Dendritic cell treated with granulocyte-macrophage colony-stimulating factor and Interleukin-4, amounts not matched to agents 40 ng/mL and 50 ng/mL, for 4 days (primary cell): ENCODE measurements around the gene NPHP4.

ENCODE experiments used
- H3K27ac Mint-ChIP-seq: one replicate; pipeline ENCODE4 v1.8.0; 2022; ENCODE audit warnings: mild to moderate bottlenecking, mixed read lengths
- H3K27me3 Mint-ChIP-seq: one replicate; pipeline ENCODE4 v1.8.0; 2022; ENCODE audit warnings: mild to moderate bottlenecking, mixed read lengths
- H3K36me3 Mint-ChIP-seq: one replicate; pipeline ENCODE4 v1.8.0; 2022; ENCODE audit warnings: low read depth, mixed read lengths
- H3K4me1 Mint-ChIP-seq: one replicate; pipeline ENCODE4 v1.8.0; 2022; ENCODE audit warnings: low read depth, mixed read lengths
- H3K4me3 Mint-ChIP-seq: one replicate; pipeline ENCODE4 v1.8.0; 2022; ENCODE audit warnings: mild to moderate bottlenecking, moderate library complexity, mixed read lengths
- H3K9me3 Mint-ChIP-seq: one replicate; pipeline ENCODE4 v1.8.0; 2022; ENCODE audit warnings: mixed read lengths
- intact Hi-C: fragments of 100-400 bp; cut with micrococcal nuclease; formaldehyde crosslinking; loops from one replicate; pipeline ENCODE4 v1.15.0; 2022

NPHP4 gene

GRCh38 chr1:5994713-5995621 lies 2.7 kb upstream of the NPHP4 start:
- peaks cover 37% of the 10 kb centered on the region for H3K4me1 Mint-ChIP-seq

GRCh38 chr1:5993556-5994491 lies 1.6 kb upstream of the NPHP4 start:
- Mint-ChIP-seq H3K27me3 (peaks cover 1% of the 10 kb centered on the region), H3K4me3 (peak overlapping the region; percentile 72), H3K36me3 (peaks cover 17% of the 10 kb centered on the region), H3K4me1 (peaks cover 37% of the 10 kb centered on the region), H3K27ac (peak overlapping the region; percentile 90), H3K9me3 (no peaks in the 10 kb centered on the region)
- intact Hi-C loops = loop anchor here (2.0 kb wide), 1 partner anchor 35 kb away; no protein-coding TSS in a partner anchor

More at GRCh38 chr1:5994713-5995621, 2.7 kb upstream of the NPHP4 start:
- Mint-ChIP-seq H3K9me3 (no peaks in the 10 kb centered on the region), H3K27me3 (peaks cover 1% of the 10 kb centered on the region), H3K27ac (peak overlapping the region; percentile 90), H3K36me3 (peaks cover 21% of the 10 kb centered on the region), H3K4me3 (peak overlapping the region; percentile 68)
- intact Hi-C loops = no loop called here

- H3K27me3 Mint-ChIP-seq = peaks cover 1% of the 10 kb centered on the region
- H3K4me1 Mint-ChIP-seq = peaks cover 37% of the 10 kb centered on the region
- H3K36me3 Mint-ChIP-seq = peaks cover 17% of the 10 kb centered on the region
- H3K27ac Mint-ChIP-seq = peak overlapping the region; percentile 90
- intact Hi-C loops = loop anchor here (2.0 kb wide), 1 partner anchor 36 kb away; no protein-coding TSS in a partner anchor
- no peaks in the 10 kb centered on the region for H3K9me3 Mint-ChIP-seq
- peak overlapping the region; percentile 72 for H3K4me3 Mint-ChIP-seq
These were observed 760 bp upstream of the NPHP4 start for GRCh38 chr1:5992814-5993555.

GRCh38 chr1:5991381-5992025 lies 722 bp downstream of the NPHP4 start:
- Mint-ChIP-seq H3K36me3 (peaks cover 16% of the 10 kb centered on the region), H3K4me3 (peak overlapping the region; percentile 72), H3K27ac (peak overlapping the region; percentile 90), H3K9me3 (no peaks in the 10 kb centered on the region), H3K4me1 (peaks cover 37% of the 10 kb centered on the region), H3K27me3 (peaks cover 1% of the 10 kb centered on the region)
- intact Hi-C loops = loop anchor here (2.0 kb wide), 1 partner anchor 37 kb away; no protein-coding TSS in a partner anchor

- Mint-ChIP-seq H3K27me3 (peaks cover 1% of the 10 kb centered on the region), H3K4me1 (peaks cover 37% of the 10 kb centered on the region), H3K9me3 (no peaks in the 10 kb centered on the region), H3K36me3 (peaks cover 10% of the 10 kb centered on the region), H3K4me3 (peak overlapping the region; percentile 72), H3K27ac (peak overlapping the region; percentile 90)
- intact Hi-C loops = no loop called here
These were observed 1.3 kb downstream of the NPHP4 start for GRCh38 chr1:5990913-5991312.

- no peak overlapping the region for H3K4me3 Mint-ChIP-seq
- no peak overlapping the region for H3K27ac Mint-ChIP-seq
- H3K36me3 Mint-ChIP-seq = peaks cover 16% of the 10 kb centered on the region
- H3K27me3 Mint-ChIP-seq = peaks cover 1% of the 10 kb centered on the region
- intact Hi-C loops = no loop called here
- peaks cover 30% of the 10 kb centered on the region for H3K4me1 Mint-ChIP-seq
- no peaks in the 10 kb centered on the region for H3K9me3 Mint-ChIP-seq
These were observed 2.4 kb downstream of the NPHP4 start for GRCh38 chr1:5989731-5990271.

- intact Hi-C loops = no loop called here
- Mint-ChIP-seq H3K4me1 (peaks cover 25% of the 10 kb centered on the region), H3K27me3 (peaks cover 1% of the 10 kb centered on the region), H3K36me3 (peaks cover 22% of the 10 kb centered on the region), H3K9me3 (no peaks in the 10 kb centered on the region), H3K27ac (no peak overlapping the region), H3K4me3 (no peak overlapping the region)
These were observed 3.0 kb downstream of the NPHP4 start for GRCh38 chr1:5989286-5989605.

GRCh38 chr1:5988596-5989285 lies 3.5 kb downstream of the NPHP4 start:
- intact Hi-C loops = no loop called here
- Mint-ChIP-seq H3K4me3 (no peak overlapping the region), H3K9me3 (no peaks in the 10 kb centered on the region), H3K27me3 (peaks cover 1% of the 10 kb centered on the region), H3K4me1 (peaks cover 20% of the 10 kb centered on the region), H3K27ac (no peak overlapping the region), H3K36me3 (peaks cover 27% of the 10 kb centered on the region)

GRCh38 chr1:5986018-5986417 lies 6.2 kb downstream of the NPHP4 start:
- H3K27me3 Mint-ChIP-seq = no peaks in the 10 kb centered on the region
- H3K4me1 Mint-ChIP-seq = peaks cover 7% of the 10 kb centered on the region
- intact Hi-C loops = no loop called here
- no peak overlapping the region for H3K4me3 Mint-ChIP-seq
- H3K9me3 Mint-ChIP-seq = no peaks in the 10 kb centered on the region
- no peak overlapping the region for H3K27ac Mint-ChIP-seq
- peaks cover 24% of the 10 kb centered on the region for H3K36me3 Mint-ChIP-seq

GRCh38 chr1:5985250-5985649 lies 7.0 kb downstream of the NPHP4 start:
- H3K9me3 Mint-ChIP-seq = no peaks in the 10 kb centered on the region
- H3K4me1 Mint-ChIP-seq = peaks cover 10% of the 10 kb centered on the region
- no peak overlapping the region for H3K27ac Mint-ChIP-seq
- H3K36me3 Mint-ChIP-seq = peaks cover 24% of the 10 kb centered on the region
- intact Hi-C loops = no loop called here
- no peak overlapping the region for H3K4me3 Mint-ChIP-seq
- no peaks in the 10 kb centered on the region for H3K27me3 Mint-ChIP-seq

GRCh38 chr1:5983361-5984103 lies 8.7 kb downstream of the NPHP4 start:
- Mint-ChIP-seq H3K4me3 (no peak overlapping the region), H3K27ac (no peak overlapping the region), H3K9me3 (no peaks in the 10 kb centered on the region), H3K27me3 (no peaks in the 10 kb centered on the region), H3K4me1 (peaks cover 22% of the 10 kb centered on the region), H3K36me3 (peaks cover 31% of the 10 kb centered on the region)
- intact Hi-C loops = no loop called here

- Mint-ChIP-seq H3K36me3 (peaks cover 36% of the 10 kb centered on the region), H3K27ac (no peak overlapping the region), H3K4me3 (no peak overlapping the region), H3K4me1 (peaks cover 22% of the 10 kb centered on the region), H3K9me3 (no peaks in the 10 kb centered on the region), H3K27me3 (no peaks in the 10 kb centered on the region)
- intact Hi-C loops = no loop called here
These were observed 9.4 kb downstream of the NPHP4 start for GRCh38 chr1:5982868-5983267.
